Prostate gland (tissue), 2 donors: ENCODE results near the gene PITHD1.

Source experiments
- POLR2A ChIP-seq: fragments of 450-650 bp; IDR thresholded peaks from one replicate; pipeline ENCODE4 v1.6.1; 2016; ENCODE audit warnings: antibody characterized with exemption, mild to moderate bottlenecking
- TF ChIP-seq, protein P1 (sequence below), 4 experiments: fragments of 200-600 bp in 2 of 4; fragments of 450-650 bp in 2 of 4; sonication (generic) in 2 of 4; IDR thresholded peaks; 1 replicate in 3 of 4; 2 replicates in 1 of 4; pipeline ENCODE4 v1.5.1; 2016 to 2019; ENCODE audit warnings: antibody characterized with exemption in 4 of 4, mild to moderate bottlenecking in 2 of 4, moderate library complexity in 2 of 4

GRCh38 chr1:23806280-23806679, 28.1 kb downstream of the PITHD1 start:
- TF ChIP-seq, protein P1, sequence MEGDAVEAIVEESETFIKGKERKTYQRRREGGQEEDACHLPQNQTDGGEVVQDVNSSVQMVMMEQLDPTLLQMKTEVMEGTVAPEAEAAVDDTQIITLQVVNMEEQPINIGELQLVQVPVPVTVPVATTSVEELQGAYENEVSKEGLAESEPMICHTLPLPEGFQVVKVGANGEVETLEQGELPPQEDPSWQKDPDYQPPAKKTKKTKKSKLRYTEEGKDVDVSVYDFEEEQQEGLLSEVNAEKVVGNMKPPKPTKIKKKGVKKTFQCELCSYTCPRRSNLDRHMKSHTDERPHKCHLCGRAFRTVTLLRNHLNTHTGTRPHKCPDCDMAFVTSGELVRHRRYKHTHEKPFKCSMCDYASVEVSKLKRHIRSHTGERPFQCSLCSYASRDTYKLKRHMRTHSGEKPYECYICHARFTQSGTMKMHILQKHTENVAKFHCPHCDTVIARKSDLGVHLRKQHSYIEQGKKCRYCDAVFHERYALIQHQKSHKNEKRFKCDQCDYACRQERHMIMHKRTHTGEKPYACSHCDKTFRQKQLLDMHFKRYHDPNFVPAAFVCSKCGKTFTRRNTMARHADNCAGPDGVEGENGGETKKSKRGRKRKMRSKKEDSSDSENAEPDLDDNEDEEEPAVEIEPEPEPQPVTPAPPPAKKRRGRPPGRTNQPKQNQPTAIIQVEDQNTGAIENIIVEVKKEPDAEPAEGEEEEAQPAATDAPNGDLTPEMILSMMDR (IDR thresholded peaks at IDR 0.05): no peak
- no peak for TF ChIP-seq POLR2A
